Fibroblast of mammary gland (primary cell): ENCODE data around the gene TLE6.

Experiments
- DNase-seq: peaks from one replicate; pipeline ENCODE4 v3.0.0-alpha.2; 2010; ENCODE audit warnings: low read depth
- H3K4me3 ChIP-seq: 2 replicates; pipeline ENCODE4 v1.5.1; 2011; ENCODE audit warnings: low read depth, mild to moderate bottlenecking, low read length, moderate library complexity; ENCODE audit not compliant: control insufficient read depth
- CTCF ChIP-seq: conservative IDR thresholded peaks from 2 replicates; pipeline ENCODE4 v1.5.1; 2011; ENCODE audit warnings: low read depth, low read length, inconsistent platforms; ENCODE audit not compliant: control insufficient read depth, insufficient read depth

TLE6 gene

GRCh38 chr19:2973229-2973628 is 4.1 kb upstream of the TLE6 start:
- peak; percentile 63 for DNase-seq
- no peak for TF ChIP-seq CTCF
- no peak overlapping the region for H3K4me3 ChIP-seq

DNA sequence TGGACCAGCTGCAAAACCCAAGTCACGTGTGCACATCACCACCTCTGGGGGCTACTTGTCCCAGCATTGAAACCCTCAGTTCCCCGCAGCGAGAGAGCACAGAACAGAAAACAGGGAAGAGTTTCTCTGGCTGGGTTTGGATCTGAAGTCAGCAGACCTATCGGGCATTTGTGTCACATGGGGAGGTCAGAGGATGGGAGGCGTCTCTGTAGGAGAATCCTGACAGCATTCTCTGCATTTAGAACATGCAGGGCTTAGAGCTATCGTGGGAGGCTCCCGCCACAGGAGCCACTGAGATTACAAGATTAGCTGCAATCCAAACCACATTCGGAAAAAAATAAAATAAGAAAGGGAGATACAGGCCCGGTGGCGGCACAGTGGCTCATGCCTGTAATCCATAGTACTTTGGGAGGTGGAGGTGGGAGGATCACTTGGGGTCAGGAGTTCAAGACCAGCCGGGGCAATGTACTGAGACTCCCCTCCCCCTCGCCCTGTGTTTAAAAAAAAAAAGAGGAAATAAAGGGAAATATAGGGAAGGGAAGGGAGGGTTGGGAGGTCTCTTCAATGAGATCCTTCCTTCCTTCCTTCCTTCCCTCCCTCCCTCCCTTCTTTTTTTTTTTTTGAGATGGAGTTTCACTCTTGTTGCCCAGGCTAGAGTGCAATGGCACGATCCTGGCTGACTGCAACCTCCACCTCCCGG is 2.9 kb upstream of the TLE6 start:
- no peak for TF ChIP-seq CTCF
- DNase-seq, result peak; percentile 36
- no peak overlapping the region for H3K4me3 ChIP-seq

DNA sequence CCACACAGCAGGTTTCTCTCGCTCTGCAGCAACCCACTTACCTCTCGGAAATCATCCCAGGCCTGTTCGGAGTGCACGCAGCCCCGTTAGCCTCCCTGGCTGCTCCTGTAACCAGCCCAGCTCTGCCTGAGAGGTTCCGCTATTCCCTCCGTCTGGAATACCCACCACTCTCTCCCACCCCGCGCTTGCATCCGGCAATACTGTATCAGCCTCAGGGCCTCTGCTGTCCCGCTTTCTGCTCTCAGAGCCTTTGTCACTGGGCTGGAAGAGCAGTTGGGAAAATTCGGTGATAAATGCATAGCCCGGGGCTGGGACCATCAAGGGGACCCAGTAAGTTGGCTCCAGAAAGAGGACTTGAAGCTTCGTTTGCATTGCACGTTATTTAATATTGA is 759 bp upstream of the TLE6 start:
- TF ChIP-seq CTCF, result no peak
- no peak for DNase-seq
- H3K4me3 ChIP-seq, result peak overlapping the region; percentile 54

GRCh38 chr19:2977746-2978138 is 378 bp downstream of the TLE6 start:
- DNase-seq, result no peak
- peak overlapping the region; percentile 12 for H3K4me3 ChIP-seq

GRCh38 chr19:2978166-2978767 is 903 bp downstream of the TLE6 start:
- TF ChIP-seq CTCF, result no peak
- no peak for DNase-seq
- no peak overlapping the region for H3K4me3 ChIP-seq

More at GRCh38 chr19:2977746-2978138, 378 bp downstream of the TLE6 start:
- TF ChIP-seq CTCF, result no peak

DNA sequence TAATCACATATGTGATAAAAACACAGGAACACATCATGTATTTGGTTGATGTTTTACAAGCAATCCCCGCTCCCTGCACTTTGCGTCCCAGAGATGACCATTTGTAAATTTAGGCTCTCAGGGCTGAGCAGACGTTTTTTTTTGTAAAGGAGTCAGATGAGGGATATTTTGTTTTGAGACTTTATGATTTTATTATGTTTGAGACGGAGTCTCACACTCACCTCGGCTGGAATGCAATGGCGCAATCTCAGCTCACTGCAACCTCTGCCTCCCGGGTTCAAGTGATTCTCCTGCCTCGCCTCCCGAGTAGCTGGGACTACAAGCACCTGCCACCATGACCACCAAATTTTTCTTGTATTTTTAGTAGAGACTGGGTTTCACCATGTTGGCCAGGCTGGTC is 1.4 kb downstream of the TLE6 start:
- H3K4me3 ChIP-seq, result no peak overlapping the region
- DNase-seq, result no peak
- TF ChIP-seq CTCF, result no peak
